ENCODE results near the gene PALB2. TPM values are rescaled to one million over a fixed set of nuclear protein-coding genes. Genes with fewer than 3 reads are reported as not detected.

Gene PALB2
- total RNA-seq, 1 experiment from 2014 or later, result 40.3 TPM

- no peak overlapping the region for H2BK20ac ChIP-seq (ENCODE audit: low read depth, low read length, poor library complexity, severe bottlenecking)
- H3K36me3 Mint-ChIP-seq (ENCODE audit: insufficient read depth in 1 of 3, low read depth in 3 of 3), result peaks cover 27 to 83% (median 63%) of the 10 kb centered on the region in 3 experiments; a peak in 6 of 7 replicates
Observed at GRCh38 chr16:23590181-23590580, 50.9 kb downstream of the PALB2 start.

More at GRCh38 chr16:23590181-23590580, 50.9 kb downstream of the PALB2 start:
- H3K56ac ChIP-seq (ENCODE audit: insufficient read length, low read depth, low read length), result no peak overlapping the region
- H2AFZ ChIP-seq (ENCODE audit: low read length), result no peak overlapping the region
- no peak overlapping the region for H2BK5ac ChIP-seq (ENCODE audit: insufficient read length, low read length)
- no CpG with 5 or more reads among the region's 3 CpGs for WGBS (ENCODE audit: extremely low coverage, insufficient read length, low lambda C conversion rate)
- H3K4ac ChIP-seq (ENCODE audit: low read depth, low read length), result no peak overlapping the region
- no peak overlapping the region for H4K91ac ChIP-seq (ENCODE audit: insufficient read length, low read depth, low read length)
- no peak overlapping the region for H3K27ac ChIP-seq (ENCODE audit: insufficient read length, low read depth, low read length)
- Mint-ChIP-seq H3K4me3 (no peak overlapping the region), H3K27me3 (ENCODE audit: low read depth) (no peaks in the 10 kb centered on the region), H3K4me1 (peaks cover 0 to 6% of the 10 kb centered on the region in 2 experiments; a peak in 2 of 4 replicates), H3K9me3 (no peaks in the 10 kb centered on the region), H3K27ac (no peak overlapping the region)
- H3K79me1 ChIP-seq (ENCODE audit: insufficient read depth, low read depth, low read length, poor library complexity, severe bottlenecking), result peaks cover 2% of the 10 kb centered on the region
- H3T11ph ChIP-seq (ENCODE audit: low read length), result no peak overlapping the region
- no peak for DNase-seq
- no peak overlapping the region for H3K4me2 ChIP-seq (ENCODE audit: insufficient read depth, insufficient read length, low read length)
- peaks cover 2% of the 10 kb centered on the region for H3K23me2 ChIP-seq (ENCODE audit: insufficient read length, low read depth, low read length, poor library complexity, severe bottlenecking)
- no peaks in the 10 kb centered on the region for H4K20me1 ChIP-seq (ENCODE audit: control insufficient read depth, insufficient read depth, insufficient read length)
- H4K5ac ChIP-seq (ENCODE audit: insufficient read length, low read depth, low read length), result no peak overlapping the region
- H3K27me3 ChIP-seq (ENCODE audit: insufficient read depth, low read length), result no peaks in the 10 kb centered on the region
- peaks cover 23% of the 10 kb centered on the region; the same call in 1 of the 2 replicates for H3K79me2 ChIP-seq (ENCODE audit: insufficient read depth, low read length)
- no peak overlapping the region for H4K8ac ChIP-seq (replicated peaks; ENCODE audit: insufficient read length, low read depth, low read length)
- H2BK120ac ChIP-seq (ENCODE audit: low read depth, low read length, poor library complexity, severe bottlenecking), result no peak overlapping the region
- no peak overlapping the region for H3K23ac ChIP-seq (ENCODE audit: insufficient read length, low read depth, low read length)
- no peak overlapping the region for H2AK5ac ChIP-seq (ENCODE audit: insufficient read length, low read length)
- no peak overlapping the region for H2BK15ac ChIP-seq (ENCODE audit: low read depth, low read length)
- no peak for TF ChIP-seq CTCF (conservative IDR thresholded peaks at IDR 0.05)
- no peak overlapping the region for H2BK12ac ChIP-seq (ENCODE audit: insufficient read length, low read depth, low read length)
- no peaks in the 10 kb centered on the region for H3K9me3 ChIP-seq (ENCODE audit: control insufficient read depth, low read depth, low read length)
- H3K4me1 ChIP-seq (ENCODE audit: insufficient read depth, low read length), result no peaks in the 10 kb centered on the region
- no peak overlapping the region for H3K14ac ChIP-seq (ENCODE audit: insufficient read depth, low read length)
- no peak overlapping the region for H3K18ac ChIP-seq (ENCODE audit: insufficient read length, low read depth, low read length)
- H3K9ac ChIP-seq (ENCODE audit: extremely low read depth, insufficient read length, low read length), result no peak overlapping the region
